ENCODE data around the gene CEACAM21.
"Not testable (repeated sequence)": the region's sequence is repeated elsewhere in the genome, so short reads cannot be mapped to it uniquely, and the experiment has no call there.

The CEACAM21 gene

GRCh38 chr19:41549884-41550283 is 26.1 kb upstream of the CEACAM21 start:
- DNase-seq, result no peak

DNA sequence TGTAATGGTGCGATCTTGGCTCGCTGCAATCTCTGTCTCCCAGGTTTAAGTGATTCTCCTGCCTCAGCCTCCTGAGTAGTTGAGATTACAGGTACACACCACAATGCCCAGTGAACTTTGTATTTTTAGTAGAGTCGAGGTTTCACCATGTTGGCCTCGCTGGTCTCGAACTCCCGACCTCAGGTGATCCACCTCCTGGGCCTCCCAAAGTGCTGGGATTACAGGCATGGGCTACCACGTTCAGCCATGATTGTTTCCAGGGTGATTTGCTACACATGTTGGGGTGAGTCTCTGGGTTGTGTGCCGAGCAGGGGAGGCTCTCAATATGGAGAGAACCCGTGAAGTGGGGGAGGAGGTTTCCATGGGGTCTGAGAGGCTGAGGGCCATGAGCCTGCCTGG is 24.8 kb upstream of the CEACAM21 start:
- no peak for DNase-seq

DNA sequence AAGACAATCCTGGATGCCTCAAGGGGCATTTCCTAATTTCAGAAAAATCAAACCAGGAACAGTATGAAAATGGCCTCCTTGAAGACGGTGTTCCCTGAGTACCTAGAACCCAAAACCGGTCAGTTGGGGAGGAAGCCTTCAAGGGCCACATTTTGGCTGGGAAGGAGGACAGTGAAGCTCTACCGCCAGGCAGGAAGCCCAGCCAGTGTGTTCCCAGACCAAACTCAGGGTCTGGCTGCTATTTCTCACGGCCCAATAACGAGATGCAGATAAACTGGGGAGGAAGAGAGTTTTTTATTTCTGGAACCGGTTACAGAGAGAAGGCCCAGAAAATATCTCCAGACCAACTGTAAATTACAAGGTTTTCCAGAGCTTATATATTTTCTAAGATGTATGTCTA is 24.3 kb upstream of the CEACAM21 start:
- no peak for DNase-seq

DNA sequence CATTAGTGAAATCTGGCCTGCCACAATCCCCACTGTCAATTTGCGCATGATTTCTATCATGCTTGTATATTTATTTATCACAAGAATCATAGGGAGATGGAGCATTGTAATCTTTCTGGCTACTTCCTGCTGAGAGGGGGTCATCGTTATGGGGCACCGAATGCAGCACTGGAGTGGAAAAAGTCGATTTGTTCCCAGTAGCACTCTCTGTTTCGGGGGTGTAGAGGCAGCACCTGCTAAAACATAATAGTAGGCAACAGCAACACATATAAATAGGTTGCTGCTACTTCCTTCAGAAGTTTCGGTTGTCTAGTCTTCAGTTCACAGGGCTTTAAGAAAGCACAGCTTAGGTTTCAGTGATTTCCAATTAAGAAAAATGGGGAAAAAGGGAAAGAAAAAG is 23.4 kb upstream of the CEACAM21 start:
- DNase-seq, result no peak

DNA sequence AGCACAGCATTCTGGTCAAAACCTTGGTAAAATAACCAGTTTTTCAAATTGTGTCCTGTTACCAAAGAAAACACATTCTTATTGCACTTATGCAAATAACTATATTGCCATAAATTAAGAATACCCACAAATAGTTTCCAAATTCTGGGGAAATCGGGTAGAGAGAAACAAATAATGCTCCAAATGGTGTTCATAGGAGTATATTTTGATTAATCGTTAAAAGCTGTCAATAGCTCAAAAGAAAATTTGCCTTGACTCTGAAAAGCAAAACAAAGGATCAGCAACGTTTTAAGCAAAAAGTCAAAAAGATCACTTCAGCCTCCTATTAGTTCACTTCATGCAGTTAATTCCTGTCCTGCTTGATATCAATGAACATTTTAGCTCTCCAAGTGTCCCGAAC is 22.2 kb upstream of the CEACAM21 start:
- no peak for DNase-seq

GRCh38 chr19:41554907-41555306 is 21.1 kb upstream of the CEACAM21 start:
- DNase-seq, result no peak

GRCh38 chr19:41555748-41556147 is 20.2 kb upstream of the CEACAM21 start:
- no peak for DNase-seq

DNA sequence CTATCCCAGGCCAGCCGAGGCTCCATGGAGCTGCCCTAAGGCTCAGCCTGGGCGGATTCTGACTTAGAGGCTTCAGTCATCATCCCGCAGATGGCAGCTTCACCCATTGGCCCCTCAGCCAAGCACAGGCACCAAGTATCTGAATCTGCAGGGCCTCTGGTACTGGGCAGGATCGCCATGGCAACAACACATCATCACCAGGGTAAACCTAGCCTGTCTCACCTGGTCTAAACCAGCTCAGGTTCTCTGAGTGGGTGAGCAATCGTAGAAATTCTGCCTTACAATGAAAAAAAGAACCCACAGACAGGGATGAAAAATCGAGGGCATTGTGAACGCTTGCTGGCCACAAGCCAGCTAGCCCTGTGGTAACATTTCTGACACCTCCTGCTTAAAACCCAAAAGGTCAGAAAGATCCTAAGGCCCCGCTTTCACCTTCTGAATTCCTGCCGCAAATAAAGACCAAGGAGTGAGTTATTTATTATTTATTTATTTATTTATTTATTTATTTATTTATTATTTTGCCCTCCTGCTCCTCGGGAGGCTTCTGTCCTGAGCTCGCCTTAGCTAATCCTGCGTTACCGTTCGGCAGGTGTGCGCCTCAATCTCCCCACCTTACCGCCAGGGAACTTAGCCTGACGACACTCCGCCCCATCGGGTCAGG is 12.0 kb upstream of the CEACAM21 start:
- peak; percentile 66 for DNase-seq

DNA sequence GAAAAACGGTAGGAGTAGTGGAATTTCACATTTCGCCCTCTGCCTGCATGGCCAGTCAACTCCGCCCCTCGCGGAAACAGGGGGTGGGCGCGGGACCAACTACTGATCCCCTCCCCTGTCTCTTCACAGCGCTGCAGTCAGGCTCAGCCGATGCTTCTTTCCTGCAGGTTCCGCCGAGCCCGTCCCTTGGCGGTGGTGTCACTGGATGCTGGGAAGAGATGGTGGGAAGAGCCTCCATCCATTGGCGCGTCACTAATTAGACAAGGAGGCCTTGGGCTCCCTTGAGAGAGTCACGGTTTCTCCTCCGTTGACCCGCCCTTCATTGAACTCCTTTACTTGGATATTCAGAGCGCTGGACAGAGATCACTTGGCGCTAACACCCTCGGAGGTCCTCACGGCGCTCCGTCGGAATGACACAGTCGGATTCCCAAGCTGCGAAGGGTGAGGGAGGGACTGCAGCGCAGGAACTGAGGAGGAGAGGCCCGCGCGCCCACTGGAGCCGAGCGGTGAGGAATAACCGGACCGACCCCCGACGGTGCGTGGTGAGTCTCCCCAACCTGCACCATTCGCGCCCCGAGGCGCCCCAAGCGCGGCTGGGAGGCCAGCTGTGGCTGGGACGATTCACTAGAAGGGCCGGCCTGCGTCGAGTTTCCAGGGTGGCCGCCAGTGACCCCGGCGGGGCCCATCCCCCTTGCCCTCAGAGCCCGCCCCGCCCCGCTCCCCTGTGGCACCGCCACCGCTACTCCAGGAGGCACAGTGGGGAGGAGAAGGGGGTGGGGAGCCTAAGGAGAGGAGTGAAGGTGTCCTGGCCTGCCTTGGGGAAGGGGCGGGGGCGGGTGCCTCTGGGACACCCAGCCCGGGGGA is 11.2 kb upstream of the CEACAM21 start:
- DNase-seq, result no peak

DNA sequence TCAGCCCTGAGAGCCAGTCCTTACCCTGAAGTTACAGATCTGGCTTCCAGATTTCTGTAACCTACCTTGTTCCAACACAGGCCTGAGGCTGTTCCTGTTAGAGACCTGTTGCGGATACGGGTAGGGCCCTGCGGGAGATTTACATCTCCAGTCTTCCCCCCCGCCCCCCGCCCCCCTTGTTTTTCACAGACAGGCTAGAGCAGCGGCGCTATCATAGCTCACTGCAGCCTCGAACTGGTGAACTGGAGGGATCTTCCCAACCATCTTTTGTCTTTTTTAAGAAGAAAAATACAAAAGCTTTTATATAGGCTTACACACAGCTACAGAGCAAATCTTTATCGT is 10.6 kb upstream of the CEACAM21 start:
- no peak for DNase-seq

- DNase-seq, result no peak
Measured at GRCh38 chr19:41566001-41566400, 10.0 kb upstream of the CEACAM21 start.

DNA sequence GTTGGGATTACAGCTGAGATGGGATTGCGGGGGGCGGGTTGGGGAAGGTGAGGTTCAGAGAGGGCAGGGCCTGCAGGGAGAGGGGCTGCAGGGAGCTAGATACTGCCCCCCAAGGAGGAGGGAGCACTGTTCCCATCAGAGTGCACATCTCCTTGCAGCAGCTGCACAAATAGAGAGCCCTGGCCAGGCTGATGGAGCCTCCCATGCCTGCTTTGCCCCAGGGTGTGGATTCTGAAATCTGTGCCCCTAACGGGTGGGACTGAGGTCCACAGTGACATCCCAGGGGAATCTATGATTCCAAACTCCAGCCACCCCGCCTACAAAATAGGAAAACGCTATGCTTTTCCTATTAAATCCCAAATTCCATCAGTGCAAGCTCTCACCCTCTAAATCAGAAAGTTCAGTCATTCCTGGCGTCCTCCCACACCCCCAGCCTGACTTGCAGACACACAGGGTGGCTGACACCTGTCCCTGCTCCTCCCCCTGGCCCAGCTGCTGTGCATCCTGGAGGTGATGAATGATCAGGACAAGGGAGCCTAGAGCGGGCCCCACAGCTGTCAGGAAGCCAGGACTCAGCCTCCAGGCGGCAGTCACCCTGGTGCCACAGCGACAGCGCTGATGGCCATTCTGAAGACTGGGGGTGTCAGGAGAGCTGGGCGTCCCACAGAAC is 6.3 kb upstream of the CEACAM21 start:
- no peak for DNase-seq

GRCh38 chr19:41570179-41570578 is 5.8 kb upstream of the CEACAM21 start:
- no peak for DNase-seq

DNA sequence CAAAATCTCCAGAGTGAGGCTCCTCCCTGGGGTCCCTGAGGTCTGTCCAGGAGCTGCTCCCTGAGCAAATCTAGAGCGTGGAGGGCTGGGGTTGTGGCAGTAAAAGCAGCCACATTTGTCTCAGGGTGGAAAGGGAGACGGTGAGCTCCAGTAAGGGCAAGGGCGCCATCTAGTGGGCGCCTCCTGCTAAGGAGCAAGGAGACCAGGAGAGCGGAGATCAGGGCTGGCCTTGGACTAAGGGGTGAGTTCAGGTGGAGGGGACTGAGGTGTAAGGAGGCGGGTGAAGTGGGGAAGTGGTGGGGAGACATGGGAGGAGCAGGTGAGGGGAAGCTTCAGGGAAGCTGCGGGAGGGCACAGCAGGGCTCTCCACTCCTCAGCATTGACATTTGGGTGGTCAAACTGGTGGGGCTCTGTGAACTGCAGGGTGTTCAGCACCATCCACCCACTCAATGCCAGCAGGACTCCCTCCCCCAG is 5.3 kb upstream of the CEACAM21 start:
- DNase-seq, result peak; percentile 86

- DNase-seq, result no peak
Measured at GRCh38 chr19:41577144-41577830, 1.3 kb downstream of the CEACAM21 start.

- DNase-seq, result no peak
Measured at GRCh38 chr19:41577833-41578232, 1.9 kb downstream of the CEACAM21 start.

DNA sequence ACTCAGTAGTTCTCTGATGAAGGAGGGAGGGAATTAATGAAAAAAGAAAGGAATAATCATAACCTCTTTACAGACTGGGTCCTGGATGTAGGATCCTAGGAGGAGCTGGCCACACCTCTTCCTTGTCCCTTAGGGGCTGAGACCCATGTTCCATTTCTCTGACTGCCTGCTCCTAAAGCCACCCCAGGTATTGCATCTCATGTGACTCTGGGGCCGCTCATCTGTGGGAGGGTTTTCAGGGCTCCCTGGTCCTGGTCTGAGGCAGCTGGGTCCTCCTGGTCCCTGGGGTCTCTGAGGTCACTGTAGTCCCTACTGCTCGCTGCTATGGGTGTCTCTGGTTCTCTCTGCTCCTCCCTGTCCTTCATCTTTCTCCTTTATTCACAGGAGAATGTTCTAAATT is 2.9 kb downstream of the CEACAM21 start:
- no peak for DNase-seq

DNA sequence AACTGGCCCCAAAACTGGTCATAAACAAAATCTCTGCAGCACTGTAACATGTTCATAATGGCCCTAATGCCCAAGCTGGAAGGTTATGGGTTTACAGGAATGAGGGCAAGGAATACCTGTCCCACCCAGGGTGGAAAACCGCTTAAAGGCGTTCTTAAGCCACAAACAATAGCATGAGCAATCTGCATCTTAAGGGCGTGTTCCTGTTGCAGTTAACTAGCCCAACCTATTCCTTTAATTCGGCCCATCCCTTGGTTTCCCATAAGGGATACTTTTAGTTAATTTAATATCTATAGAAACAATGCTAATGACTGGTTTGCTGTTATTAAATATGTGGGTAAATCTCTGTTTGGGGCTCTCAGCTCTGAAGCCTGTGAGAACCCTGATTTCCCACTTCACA is 5.1 kb downstream of the CEACAM21 start:
- not testable (repeated sequence) for DNase-seq

DNA sequence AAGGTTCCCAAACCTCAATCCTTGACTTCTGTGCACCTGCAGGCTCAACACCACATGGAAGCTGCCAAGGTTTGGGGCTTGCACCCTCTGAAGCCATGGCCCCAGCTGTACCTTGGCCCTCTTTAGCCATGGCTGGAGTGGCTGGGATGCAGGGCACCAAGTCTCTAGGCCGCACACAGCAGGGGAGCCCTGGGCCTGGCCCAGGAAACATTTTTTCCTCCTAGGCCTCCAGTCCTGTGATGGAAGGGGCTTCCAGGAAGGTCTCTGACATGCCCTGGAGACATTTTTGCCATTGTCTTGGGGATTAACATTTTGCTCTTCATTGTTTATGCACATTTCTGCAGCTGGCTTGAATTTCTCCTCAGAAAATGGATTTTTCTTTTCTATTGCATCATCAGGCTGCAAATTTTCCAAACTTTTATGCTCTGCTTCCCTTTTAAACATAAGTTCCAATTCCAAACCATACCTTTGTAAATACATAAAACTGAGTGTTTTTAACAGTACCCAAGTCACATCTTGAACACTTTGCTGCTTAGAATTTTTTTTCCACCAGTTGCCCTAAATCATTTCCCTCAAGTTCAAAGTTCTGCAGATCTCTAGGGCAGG is 6.7 kb downstream of the CEACAM21 start:
- not testable (repeated sequence) for DNase-seq

- no peak for DNase-seq
Measured at GRCh38 chr19:41584260-41584810, 8.4 kb downstream of the CEACAM21 start.

DNA sequence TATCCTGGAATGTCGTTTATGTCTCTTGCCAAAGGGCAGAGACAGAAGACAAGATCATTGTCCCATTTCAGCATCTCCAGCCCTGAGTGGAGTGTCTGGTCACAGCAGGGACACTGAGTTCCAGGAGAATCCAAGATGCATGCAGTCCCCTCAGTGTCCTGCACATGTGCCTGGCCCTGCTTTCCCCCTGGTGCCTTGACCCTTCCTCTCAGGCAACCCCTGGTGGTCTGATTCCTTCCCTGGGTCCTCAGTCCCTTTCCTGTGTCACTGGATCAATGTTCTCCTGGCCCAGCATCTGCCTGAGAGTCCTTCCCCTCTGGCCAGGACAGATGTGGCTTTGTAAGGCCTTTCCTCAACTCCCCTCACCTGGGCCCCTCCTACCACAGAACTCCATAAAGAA is 9.0 kb downstream of the CEACAM21 start:
- DNase-seq, result no peak

GRCh38 chr19:41586064-41586463 is 10.1 kb downstream of the CEACAM21 start:
- DNase-seq, result no peak

All from activated CD4-positive, alpha-beta T cell treated with anti-CD3 and anti-CD28 coated beads, Interleukin-2, amount 50 U/mL, for 1 hour (primary cell).